ENCODE results near the gene IMMP2L.

DNA sequence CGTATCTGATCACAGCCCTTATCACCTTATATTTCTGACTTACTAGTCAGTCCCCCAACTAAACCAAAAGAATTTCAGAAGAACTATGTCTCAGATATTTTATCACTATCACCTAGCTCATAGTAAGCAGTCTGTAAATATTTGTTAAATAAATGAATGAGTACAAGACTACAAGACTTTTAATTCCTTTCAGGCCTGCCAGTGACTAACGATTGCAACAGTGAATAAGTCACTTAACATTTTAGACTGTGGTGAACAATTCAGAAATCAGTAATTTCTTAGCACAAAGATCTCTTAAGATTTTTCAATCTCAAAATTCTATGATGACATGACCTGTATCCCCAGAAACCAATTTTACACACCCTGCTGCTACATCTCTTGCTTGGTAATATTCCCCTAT is 162.2 kb downstream of the IMMP2L start:
- no peak for TF ChIP-seq POLR2A (IDR thresholded peaks at IDR 0.05)
- TF ChIP-seq, protein P1, sequence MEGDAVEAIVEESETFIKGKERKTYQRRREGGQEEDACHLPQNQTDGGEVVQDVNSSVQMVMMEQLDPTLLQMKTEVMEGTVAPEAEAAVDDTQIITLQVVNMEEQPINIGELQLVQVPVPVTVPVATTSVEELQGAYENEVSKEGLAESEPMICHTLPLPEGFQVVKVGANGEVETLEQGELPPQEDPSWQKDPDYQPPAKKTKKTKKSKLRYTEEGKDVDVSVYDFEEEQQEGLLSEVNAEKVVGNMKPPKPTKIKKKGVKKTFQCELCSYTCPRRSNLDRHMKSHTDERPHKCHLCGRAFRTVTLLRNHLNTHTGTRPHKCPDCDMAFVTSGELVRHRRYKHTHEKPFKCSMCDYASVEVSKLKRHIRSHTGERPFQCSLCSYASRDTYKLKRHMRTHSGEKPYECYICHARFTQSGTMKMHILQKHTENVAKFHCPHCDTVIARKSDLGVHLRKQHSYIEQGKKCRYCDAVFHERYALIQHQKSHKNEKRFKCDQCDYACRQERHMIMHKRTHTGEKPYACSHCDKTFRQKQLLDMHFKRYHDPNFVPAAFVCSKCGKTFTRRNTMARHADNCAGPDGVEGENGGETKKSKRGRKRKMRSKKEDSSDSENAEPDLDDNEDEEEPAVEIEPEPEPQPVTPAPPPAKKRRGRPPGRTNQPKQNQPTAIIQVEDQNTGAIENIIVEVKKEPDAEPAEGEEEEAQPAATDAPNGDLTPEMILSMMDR (IDR thresholded peaks at IDR 0.05) = no peak

All from right lobe of liver (tissue), 4 donors.